IPS-18a (cell line): ENCODE results near the gene TNFRSF11A.

Experiments
- H3K27ac ChIP-seq: one replicate; pipeline ENCODE4 v1.5.1; 2013; ENCODE audit warnings: low read length
- H3K27me3 ChIP-seq: one replicate; pipeline ENCODE4 v1.6.1; 2013; ENCODE audit warnings: mild to moderate bottlenecking, low read length; ENCODE audit not compliant: control insufficient read depth, insufficient read depth
- H3K36me3 ChIP-seq: one replicate; pipeline ENCODE4 v1.6.1; 2013; ENCODE audit warnings: low read depth, low read length; ENCODE audit not compliant: control insufficient read depth
- H3K4me1 ChIP-seq: one replicate; pipeline ENCODE4 v1.6.1; 2013; ENCODE audit warnings: low read depth, low read length; ENCODE audit not compliant: control insufficient read depth
- H3K4me3 ChIP-seq: one replicate; pipeline ENCODE4 v1.5.1; 2013; ENCODE audit warnings: low read length
- H3K9ac ChIP-seq: one replicate; pipeline ENCODE4 v1.6.1; 2013; ENCODE audit warnings: mild to moderate bottlenecking, low read length, moderate library complexity
- H3K9me3 ChIP-seq: one replicate; pipeline ENCODE4 v1.6.1; 2013; ENCODE audit warnings: low read depth, low read length; ENCODE audit not compliant: control insufficient read depth

Gene TNFRSF11A

DNA sequence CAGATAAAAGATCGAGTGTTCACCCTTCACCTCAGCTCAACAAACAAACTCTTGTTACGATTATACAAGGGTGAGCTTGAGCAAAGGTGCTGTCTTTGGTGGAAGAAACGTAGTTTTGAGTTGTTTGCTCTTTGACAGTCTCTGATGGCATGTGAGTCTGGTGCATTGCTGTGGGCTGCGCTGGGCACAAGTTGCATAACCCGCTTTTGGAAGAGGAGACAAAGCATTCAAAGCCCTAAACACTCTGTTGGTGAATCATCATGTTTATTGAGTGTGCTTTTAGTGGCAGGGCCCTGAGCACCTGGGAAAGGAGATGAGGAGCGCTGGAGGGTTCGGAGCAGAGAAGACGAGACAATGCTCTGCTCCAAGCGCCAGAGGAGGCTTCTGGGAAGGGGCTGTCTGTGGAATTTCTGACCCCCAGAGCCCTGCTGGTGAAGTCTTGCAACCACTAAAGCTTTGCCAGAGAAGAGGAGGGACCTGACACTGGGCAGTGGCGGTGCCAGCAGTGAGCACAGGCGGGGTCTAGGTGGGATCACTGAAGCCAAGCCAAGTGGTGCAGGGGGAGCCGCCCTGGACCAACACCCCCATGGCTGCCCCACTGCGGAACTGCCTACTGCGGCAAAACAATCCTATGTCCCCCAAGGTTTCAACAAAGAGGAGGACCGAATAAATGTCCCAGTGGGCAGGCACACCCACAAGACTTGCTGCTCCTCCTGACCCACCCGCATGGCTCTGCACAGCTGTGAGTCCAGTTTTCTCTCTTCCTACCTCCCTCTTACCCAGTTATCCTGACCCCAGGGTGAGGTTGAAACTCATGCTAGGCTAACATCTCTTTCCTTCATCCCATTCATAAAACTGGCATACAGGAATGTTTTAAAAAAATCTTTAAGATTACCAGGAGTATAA lies 64.0 kb downstream of the TNFRSF11A start:
- no peaks in the 10 kb centered on the region for H3K27me3 ChIP-seq
- peaks cover 18% of the 10 kb centered on the region for H3K4me1 ChIP-seq
- no peak overlapping the region for H3K9ac ChIP-seq
- H3K27ac ChIP-seq: no peak overlapping the region
- no peak overlapping the region for H3K4me3 ChIP-seq
- no peaks in the 10 kb centered on the region for H3K36me3 ChIP-seq
- H3K9me3 ChIP-seq: no peaks in the 10 kb centered on the region

DNA sequence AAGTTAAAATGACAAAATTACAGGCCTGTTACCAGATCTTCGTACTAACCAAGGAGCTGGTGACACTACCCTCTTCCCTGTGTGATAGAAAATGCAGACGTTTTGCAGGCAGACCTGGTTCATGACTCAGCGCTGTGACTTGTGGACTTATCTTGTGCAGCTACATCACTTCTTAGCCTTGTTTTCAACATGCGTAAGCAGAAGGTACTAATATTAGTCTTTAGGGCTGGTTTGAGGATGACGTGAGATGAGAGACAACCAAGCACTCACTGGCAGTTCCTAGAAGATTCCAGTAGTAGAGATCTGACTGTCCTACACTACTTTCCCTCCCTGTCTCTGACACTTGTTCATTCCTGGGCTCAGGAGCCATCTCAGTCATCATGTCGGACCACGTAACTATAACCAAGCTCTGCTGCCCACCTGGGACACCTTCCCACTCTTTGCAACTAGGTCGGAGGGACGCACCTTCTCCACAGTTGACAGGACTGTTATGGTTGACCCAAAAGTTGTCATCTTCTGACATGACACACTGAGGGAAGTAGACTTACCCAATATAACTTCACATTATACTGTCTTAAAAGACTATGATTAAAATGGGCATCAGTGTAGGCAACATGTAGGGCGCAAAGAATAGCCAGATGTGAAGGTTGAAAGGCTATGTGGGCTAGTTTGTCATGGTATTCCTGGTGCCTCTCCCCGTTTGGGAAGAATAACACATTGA lies 64.8 kb downstream of the TNFRSF11A start:
- no peak overlapping the region for H3K9ac ChIP-seq
- no peaks in the 10 kb centered on the region for H3K27me3 ChIP-seq
- H3K36me3 ChIP-seq: no peaks in the 10 kb centered on the region
- H3K27ac ChIP-seq: no peak overlapping the region
- no peak overlapping the region for H3K4me3 ChIP-seq
- peaks cover 18% of the 10 kb centered on the region for H3K4me1 ChIP-seq
- no peaks in the 10 kb centered on the region for H3K9me3 ChIP-seq

DNA sequence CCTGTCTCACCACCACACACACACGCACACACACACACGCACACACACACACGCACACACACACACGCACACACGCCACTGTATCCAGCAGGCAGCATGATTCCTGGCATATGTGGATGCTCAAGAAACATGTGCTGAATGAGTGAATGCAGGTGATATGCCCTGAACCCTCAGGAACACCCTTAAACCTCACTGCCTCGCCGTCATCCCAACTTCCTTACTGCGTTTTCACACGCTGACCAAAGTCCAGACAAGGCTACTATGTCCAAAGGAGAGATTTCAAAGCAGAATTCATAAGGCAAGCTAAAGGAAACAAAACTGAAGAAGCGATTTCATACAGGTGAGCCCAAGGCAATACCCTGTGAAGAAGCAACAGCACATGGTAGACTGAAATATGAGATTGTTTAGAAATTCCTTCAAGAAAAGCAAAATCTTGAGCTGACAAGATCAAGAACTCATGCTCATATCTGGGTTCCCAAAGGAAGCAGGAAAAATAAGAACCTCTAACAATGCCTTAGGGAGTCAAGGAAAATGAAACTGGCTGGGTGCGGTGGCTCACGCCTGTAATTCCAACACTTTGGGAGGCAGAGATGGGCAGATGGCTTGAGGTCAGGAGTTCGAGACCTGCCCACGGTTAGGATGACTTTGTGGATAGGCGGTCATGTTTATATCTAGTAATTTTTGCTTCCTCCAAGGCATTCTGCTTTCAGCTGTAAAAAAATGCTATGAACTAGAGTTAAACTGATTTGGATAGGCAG lies 69.1 kb downstream of the TNFRSF11A start:
- Histone ChIP-seq H3K27ac (no peak overlapping the region), H3K36me3 (no peaks in the 10 kb centered on the region), H3K27me3 (no peaks in the 10 kb centered on the region), H3K9me3 (no peaks in the 10 kb centered on the region), H3K9ac (no peak overlapping the region), H3K4me1 (no peaks in the 10 kb centered on the region), H3K4me3 (no peak overlapping the region)

DNA sequence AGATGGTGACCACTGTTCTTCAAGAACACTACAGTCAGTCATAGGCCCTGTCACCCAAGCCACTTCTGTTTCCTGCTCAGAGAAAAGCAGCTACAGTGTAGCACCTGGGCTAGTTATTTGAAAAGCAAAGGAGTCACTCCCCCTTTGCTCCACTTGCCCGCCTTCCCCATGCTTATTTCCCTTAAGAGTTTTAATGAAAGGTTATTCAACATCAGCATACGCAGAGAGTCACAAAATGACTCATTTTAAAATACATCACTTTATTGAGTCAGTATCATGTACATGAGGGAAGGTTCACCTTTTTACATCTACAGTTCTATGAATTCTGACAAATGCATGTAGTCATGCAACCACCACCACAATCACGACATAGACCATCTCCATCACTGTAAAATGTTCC lies 71.3 kb downstream of the TNFRSF11A start:
- Histone ChIP-seq H3K27ac (no peak overlapping the region), H3K9ac (no peak overlapping the region), H3K4me1 (peaks cover 4% of the 10 kb centered on the region), H3K36me3 (no peaks in the 10 kb centered on the region), H3K27me3 (no peaks in the 10 kb centered on the region), H3K4me3 (no peak overlapping the region), H3K9me3 (no peaks in the 10 kb centered on the region)

DNA sequence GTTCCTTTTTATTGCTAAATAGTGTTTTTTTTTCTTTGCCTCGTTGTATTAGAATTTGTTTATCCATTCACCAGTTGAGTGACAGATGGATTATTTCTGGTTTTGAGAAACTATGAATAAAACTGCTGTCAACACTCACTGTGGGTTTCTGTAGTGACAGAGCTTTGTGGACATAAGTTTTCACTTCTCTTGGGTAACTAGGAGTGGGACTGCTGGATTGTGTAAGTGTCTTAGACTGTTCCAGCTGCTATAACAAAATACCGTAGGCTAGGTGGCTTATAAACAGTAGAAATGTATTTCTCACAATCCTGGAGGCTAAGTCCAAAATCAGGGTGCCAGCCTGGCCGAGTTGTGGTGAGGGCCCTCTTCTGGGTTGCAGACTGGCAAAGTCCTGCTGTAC lies 71.9 kb downstream of the TNFRSF11A start:
- Histone ChIP-seq H3K27me3 (no peaks in the 10 kb centered on the region), H3K9me3 (no peaks in the 10 kb centered on the region), H3K36me3 (no peaks in the 10 kb centered on the region), H3K9ac (no peak overlapping the region), H3K4me1 (peaks cover 4% of the 10 kb centered on the region), H3K27ac (no peak overlapping the region), H3K4me3 (no peak overlapping the region)

DNA sequence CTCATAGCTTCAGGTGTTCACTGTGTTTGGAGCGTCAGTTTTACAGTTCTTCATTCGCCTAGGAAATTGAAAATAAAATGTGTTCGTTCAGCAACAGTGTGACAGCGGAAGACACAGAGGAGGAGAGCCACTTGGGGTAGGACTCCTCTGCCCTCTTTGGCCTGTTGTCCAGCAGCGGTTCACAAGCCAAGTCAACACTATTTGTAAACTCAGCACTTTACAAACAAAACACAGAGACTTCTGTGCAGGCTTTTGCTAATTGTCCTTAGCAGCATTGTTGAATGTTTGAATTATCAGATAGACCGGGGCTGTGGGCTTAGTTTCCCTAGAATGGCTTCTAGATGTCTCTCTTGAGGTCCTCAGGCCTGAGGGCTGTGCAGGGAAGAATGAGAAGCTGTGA lies 73.2 kb downstream of the TNFRSF11A start:
- Histone ChIP-seq H3K4me1 (peaks cover 4% of the 10 kb centered on the region), H3K4me3 (no peak overlapping the region), H3K27ac (no peak overlapping the region), H3K27me3 (no peaks in the 10 kb centered on the region), H3K9ac (no peak overlapping the region), H3K36me3 (no peaks in the 10 kb centered on the region), H3K9me3 (no peaks in the 10 kb centered on the region)

DNA sequence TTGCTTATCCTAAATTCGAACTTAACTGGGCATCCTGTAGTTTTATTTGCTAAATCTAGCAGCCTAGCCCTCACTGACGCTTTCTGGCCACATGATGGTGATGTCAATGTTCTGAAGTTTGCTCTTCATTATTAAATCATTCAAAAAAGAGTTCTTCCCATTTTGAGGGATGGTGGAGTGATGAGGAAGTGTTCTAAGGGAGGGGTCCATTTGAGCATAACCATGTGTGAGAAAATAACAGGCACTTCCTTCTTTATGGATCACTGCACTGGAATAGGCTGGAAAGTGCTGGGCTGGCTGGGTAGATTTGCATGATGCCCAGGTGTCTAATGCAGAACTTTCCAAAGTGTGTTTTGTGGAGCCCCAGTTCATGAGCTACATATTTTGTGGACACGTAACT lies 74.2 kb downstream of the TNFRSF11A start:
- Histone ChIP-seq H3K4me1 (peaks cover 4% of the 10 kb centered on the region), H3K4me3 (no peak overlapping the region), H3K9me3 (no peaks in the 10 kb centered on the region), H3K9ac (no peak overlapping the region), H3K27ac (no peak overlapping the region), H3K27me3 (no peaks in the 10 kb centered on the region), H3K36me3 (no peaks in the 10 kb centered on the region)

DNA sequence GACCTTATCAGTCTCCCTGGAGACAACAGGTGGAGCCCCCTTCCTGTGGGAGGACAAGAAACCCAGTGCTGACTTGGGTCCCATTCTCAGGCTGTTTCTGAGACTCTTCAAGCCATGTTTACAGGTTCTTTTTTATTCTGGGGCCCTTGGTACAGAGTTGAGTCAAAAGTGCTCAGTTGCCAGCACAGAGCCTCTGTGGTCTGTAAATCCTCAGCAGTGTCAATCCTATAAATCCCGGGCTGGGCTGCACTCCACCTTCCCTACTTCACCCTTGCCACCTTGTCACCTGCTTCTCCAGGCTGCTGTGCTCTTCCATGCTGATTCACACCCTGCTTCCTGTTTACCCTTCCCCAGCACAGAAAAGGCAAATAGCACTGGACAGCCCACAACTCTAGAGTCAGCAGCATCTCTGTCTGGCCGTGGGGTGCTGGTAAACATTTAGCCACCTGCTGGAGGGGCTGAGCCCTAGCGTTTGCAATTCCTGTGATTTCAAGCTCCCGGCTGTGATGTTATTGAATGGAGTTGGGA lies 74.7 kb downstream of the TNFRSF11A start:
- no peak overlapping the region for H3K27ac ChIP-seq
- no peaks in the 10 kb centered on the region for H3K36me3 ChIP-seq
- H3K27me3 ChIP-seq: no peaks in the 10 kb centered on the region
- H3K9me3 ChIP-seq: no peaks in the 10 kb centered on the region
- H3K4me3 ChIP-seq: no peak overlapping the region
- no peak overlapping the region for H3K9ac ChIP-seq
- peaks cover 4% of the 10 kb centered on the region for H3K4me1 ChIP-seq

DNA sequence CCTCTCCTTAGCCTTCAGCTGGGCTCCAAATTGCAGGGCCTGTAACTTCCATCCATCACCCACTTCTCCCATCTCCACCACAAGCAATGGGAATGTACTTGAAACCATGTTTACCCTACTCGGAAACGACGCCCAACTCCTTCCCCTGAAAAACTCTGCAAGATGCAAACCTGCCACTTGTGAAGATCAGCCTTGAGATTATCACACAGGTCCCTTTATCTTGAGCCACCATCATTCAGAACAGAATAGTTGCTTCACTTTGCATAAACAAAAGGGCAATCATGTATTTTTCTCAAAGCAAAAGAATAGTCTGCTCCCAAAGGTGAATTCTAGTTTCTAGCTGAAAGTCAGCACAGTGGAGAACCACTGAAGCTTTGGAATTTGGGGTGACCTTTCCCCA lies 75.8 kb downstream of the TNFRSF11A start:
- H3K36me3 ChIP-seq: no peaks in the 10 kb centered on the region
- H3K4me1 ChIP-seq: peaks cover 4% of the 10 kb centered on the region
- no peak overlapping the region for H3K4me3 ChIP-seq
- no peaks in the 10 kb centered on the region for H3K27me3 ChIP-seq
- H3K27ac ChIP-seq: no peak overlapping the region
- H3K9me3 ChIP-seq: no peaks in the 10 kb centered on the region
- H3K9ac ChIP-seq: no peak overlapping the region

DNA sequence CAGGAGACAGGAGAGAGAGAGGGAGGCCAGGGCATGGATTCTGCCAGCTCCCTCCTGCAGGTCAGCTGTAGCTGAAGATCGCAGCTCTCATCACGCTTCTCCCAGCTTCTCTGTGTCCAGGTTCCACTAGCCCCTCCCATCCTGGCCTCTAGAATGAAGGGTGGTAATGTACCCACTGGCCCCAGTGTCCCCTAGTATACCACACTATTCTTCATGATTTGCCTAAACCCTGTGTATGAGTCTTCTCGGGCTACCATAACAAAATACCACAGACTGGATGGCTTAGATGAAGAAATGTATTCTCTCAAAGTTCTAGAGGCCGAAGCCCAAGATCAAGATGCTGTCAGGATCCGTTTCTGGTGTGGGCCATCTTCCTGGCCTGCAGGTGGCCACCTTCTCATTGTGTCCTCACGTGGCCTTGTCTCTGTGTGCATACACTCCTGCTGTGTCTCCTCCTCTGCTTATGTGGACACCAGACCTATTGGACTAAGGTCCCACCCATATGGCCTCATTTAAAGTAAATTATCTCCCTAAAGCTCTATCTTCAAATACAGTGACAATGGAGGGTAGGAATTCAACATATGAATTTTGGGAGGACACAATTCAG lies 77.3 kb downstream of the TNFRSF11A start:
- Histone ChIP-seq H3K36me3 (no peaks in the 10 kb centered on the region), H3K9me3 (no peaks in the 10 kb centered on the region), H3K27me3 (no peaks in the 10 kb centered on the region), H3K27ac (no peak overlapping the region), H3K4me1 (peaks cover 4% of the 10 kb centered on the region), H3K4me3 (no peak overlapping the region), H3K9ac (no peak overlapping the region)

DNA sequence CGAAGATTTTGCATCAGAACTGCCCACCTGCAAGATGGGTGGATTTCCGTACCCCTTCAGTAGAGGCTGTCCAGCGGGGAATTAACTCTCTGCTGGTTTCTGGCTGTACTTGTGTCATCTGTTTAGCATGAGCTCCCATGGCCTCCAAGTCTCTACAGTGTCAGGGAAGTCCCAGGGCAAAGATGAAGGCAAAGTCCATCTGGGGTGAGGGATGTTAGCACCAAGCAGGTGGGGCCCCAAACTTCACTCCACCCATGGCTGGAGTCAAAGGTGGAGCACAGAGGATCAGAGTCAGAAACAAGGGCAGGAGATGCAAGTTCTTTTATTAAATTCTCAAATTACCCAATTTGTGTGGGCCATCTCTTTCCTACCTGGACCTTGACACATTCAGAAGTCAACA lies 78.0 kb downstream of the TNFRSF11A start:
- Histone ChIP-seq H3K9ac (no peak overlapping the region), H3K27me3 (no peaks in the 10 kb centered on the region), H3K36me3 (no peaks in the 10 kb centered on the region), H3K4me1 (peaks cover 4% of the 10 kb centered on the region), H3K4me3 (no peak overlapping the region), H3K27ac (no peak overlapping the region), H3K9me3 (no peaks in the 10 kb centered on the region)
